ENCODE measurements around the gene AKT1S1. TPM values are rescaled to one million over a fixed set of nuclear protein-coding genes. Genes with fewer than 3 reads are reported as not detected.

AKT1S1 gene
- total RNA-seq, 1 donor = 14.4 TPM

- no peak for TF ChIP-seq CTCF (IDR thresholded peaks at IDR 0.05; ENCODE audit: insufficient read depth, low read length)
- no peak for DNase-seq (ENCODE audit: low read depth)
- H3K4me3 ChIP-seq (ENCODE audit: low read depth, low read length) = no peak overlapping the region
These were observed 29.9 kb upstream of the AKT1S1 start for GRCh38 chr19:49906879-49907564.

GRCh38 chr19:49904136-49904535 lies 27.0 kb upstream of the AKT1S1 start:
- no peak for TF ChIP-seq CTCF (IDR thresholded peaks at IDR 0.05; ENCODE audit: insufficient read depth, low read length)
- DNase-seq (ENCODE audit: low read depth) = no peak

GRCh38 chr19:49896863-49897621 lies 19.9 kb upstream of the AKT1S1 start, which contains the start of gene IL4I1:
IL4I1 (minus strand) TSS chr19:49896887; CDS start chr19:49896160, 727 bp downstream.
- DNase-seq (ENCODE audit: low read depth) = peak; percentile 42
- TF ChIP-seq CTCF (IDR thresholded peaks at IDR 0.05; ENCODE audit: insufficient read depth, low read length) = no peak
- H3K4me3 ChIP-seq (ENCODE audit: low read depth, low read length) = no peak within 1 kb of the TSS

More at GRCh38 chr19:49904136-49904535, 27.0 kb upstream of the AKT1S1 start:
- no peak overlapping the region for H3K4me3 ChIP-seq (ENCODE audit: low read depth, low read length)

GRCh38 chr19:49895566-49896297 lies 18.6 kb upstream of the AKT1S1 start:
- no peak for TF ChIP-seq CTCF (IDR thresholded peaks at IDR 0.05; ENCODE audit: insufficient read depth, low read length)
- DNase-seq (ENCODE audit: low read depth) = no peak
- no peak overlapping the region for H3K4me3 ChIP-seq (ENCODE audit: low read depth, low read length)

- no peak for DNase-seq (ENCODE audit: low read depth)
- TF ChIP-seq CTCF (IDR thresholded peaks at IDR 0.05; ENCODE audit: insufficient read depth, low read length) = no peak
- no peak overlapping the region for H3K4me3 ChIP-seq (ENCODE audit: low read depth, low read length)
These were observed 17.9 kb upstream of the AKT1S1 start for GRCh38 chr19:49894879-49895565.

- no peak overlapping the region for H3K4me3 ChIP-seq (ENCODE audit: low read depth, low read length)
- no peak for TF ChIP-seq CTCF (IDR thresholded peaks at IDR 0.05; ENCODE audit: insufficient read depth, low read length)
- DNase-seq (ENCODE audit: low read depth) = no peak
These were observed 17.0 kb upstream of the AKT1S1 start for GRCh38 chr19:49894011-49894664.
